ENCODE data around the gene TEK.

DNA sequence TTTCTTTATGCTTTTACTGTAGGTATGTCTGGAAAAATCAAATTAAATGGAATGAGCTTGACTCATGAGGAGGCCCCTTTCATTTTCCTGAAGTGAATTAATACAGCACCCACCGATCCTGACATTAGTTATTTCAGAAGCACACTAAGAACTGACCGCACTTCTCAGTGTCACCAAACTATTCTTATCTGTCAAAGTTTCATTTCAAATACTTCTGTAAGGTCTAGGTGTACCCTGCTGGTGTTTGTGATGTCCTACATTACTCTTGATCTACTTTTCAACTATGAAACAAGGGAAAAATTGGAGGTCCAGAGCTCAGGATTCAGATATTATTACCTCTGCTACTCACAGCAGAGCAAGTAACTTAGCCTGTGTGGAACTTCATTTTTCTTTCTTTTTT is 1.8 kb upstream of the TEK start:
- TF ChIP-seq, protein P1, sequence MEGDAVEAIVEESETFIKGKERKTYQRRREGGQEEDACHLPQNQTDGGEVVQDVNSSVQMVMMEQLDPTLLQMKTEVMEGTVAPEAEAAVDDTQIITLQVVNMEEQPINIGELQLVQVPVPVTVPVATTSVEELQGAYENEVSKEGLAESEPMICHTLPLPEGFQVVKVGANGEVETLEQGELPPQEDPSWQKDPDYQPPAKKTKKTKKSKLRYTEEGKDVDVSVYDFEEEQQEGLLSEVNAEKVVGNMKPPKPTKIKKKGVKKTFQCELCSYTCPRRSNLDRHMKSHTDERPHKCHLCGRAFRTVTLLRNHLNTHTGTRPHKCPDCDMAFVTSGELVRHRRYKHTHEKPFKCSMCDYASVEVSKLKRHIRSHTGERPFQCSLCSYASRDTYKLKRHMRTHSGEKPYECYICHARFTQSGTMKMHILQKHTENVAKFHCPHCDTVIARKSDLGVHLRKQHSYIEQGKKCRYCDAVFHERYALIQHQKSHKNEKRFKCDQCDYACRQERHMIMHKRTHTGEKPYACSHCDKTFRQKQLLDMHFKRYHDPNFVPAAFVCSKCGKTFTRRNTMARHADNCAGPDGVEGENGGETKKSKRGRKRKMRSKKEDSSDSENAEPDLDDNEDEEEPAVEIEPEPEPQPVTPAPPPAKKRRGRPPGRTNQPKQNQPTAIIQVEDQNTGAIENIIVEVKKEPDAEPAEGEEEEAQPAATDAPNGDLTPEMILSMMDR (IDR thresholded peaks at IDR 0.05 in 2 of 3, conservative IDR thresholded peaks at IDR 0.05 in 1 of 3; ENCODE audit: insufficient read depth in 2 of 3, low read depth in 1 of 3, low read length in 3 of 3), result no peak
- TF ChIP-seq, protein P2, sequence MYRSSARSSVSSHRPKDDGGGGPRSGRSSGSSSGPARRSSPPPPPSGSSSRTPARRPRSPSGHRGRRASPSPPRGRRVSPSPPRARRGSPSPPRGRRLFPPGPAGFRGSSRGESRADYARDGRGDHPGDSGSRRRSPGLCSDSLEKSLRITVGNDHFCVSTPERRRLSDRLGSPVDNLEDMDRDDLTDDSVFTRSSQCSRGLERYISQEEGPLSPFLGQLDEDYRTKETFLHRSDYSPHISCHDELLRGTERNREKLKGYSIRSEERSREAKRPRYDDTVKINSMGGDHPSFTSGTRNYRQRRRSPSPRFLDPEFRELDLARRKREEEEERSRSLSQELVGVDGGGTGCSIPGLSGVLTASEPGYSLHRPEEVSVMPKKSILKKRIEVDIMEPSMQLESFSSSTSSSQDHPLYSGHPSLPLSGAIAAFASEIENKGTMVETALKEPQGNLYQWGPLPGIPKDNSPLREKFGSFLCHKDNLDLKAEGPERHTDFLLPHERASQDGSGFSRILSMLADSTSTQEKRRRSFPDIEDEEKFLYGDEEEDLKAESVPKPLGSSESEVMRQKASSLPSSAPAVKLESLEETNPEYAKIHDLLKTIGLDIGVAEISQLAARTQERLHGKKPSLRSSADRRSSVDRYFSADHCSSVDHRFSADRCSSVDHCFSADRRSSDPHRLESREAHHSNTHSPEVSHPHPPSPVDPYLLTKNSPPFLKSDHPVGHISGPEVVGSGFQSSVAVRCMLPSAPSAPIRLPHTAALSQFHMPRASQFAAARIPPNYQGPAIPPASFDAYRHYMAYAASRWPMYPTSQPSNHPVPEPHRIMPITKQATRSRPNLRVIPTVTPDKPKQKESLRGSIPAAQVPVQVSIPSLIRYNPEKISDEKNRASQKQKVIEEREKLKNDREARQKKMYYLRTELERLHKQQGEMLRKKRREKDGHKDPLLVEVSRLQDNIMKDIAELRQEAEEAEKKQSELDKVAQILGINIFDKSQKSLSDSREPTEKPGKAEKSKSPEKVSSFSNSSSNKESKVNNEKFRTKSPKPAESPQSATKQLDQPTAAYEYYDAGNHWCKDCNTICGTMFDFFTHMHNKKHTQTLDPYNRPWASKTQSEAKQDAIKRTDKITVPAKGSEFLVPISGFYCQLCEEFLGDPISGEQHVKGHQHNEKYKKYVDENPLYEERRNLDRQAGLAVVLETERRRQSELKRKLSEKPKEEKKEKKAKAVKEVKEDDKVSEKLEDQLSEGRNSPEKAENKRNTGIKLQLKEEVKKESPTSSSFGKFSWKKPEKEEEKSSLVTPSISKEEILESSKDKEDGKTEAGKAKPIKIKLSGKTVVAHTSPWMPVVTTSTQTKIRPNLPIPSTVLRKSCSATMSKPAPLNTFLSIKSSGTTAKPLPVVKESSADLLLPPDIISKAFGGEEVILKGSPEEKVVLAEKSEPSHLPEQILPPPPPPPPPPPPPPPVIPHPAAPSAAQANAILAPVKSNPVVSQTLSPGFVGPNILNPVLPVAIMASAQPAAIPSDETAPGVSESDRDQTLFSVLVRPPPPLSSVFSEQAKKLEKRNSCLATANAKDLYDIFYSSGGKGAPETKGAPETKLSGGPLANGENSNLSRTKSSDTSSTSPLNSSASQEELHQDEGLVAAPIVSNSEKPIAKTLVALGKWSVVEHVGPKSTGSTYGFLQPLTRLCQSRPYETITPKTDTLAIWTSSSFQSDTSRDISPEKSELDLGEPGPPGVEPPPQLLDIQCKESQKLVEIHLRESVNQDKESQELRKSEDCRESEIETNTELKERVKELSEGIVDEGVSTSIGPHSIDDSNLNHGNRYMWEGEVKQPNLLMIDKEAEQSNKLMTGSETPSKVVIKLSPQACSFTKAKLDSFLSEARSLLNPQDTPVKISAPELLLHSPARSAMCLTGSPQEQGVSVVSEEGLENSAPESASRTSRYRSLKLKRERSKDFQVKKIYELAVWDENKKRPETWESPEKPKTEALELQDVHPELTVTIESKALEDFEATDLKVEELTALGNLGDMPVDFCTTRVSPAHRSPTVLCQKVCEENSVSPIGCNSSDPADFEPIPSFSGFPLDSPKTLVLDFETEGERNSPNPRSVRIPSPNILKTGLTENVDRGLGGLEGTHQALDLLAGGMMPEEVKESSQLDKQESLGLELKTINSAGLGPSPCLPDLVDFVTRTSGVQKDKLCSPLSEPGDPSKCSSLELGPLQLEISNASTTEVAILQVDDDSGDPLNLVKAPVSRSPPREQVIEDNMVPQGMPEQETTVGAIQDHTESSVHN (IDR thresholded peaks at IDR 0.05; ENCODE audit: borderline replicate concordance in 1 of 2, low read depth in 1 of 2), result no peak
- no peak for TF ChIP-seq ZNF12 (CRISPR knock-in tag; IDR thresholded peaks at IDR 0.05)
- TF ChIP-seq PHF21A (IDR thresholded peaks at IDR 0.05; ENCODE audit: borderline replicate concordance, low read depth), result no peak
- TF ChIP-seq SIX5 (IDR thresholded peaks at IDR 0.05; ENCODE audit: borderline replicate concordance in 1 of 2, insufficient read depth in 1 of 2, low read depth in 1 of 2, low read length in 2 of 2), result no peak
- no peak for TF ChIP-seq HNRNPL (IDR thresholded peaks at IDR 0.05; ENCODE audit: low read depth, low read length)
- TF ChIP-seq JUN (IDR thresholded peaks at IDR 0.05; ENCODE audit: borderline replicate concordance, low read depth, low read length), result no peak
- TF ChIP-seq JUN (CRISPR knock-in tag; IDR thresholded peaks at IDR 0.05; ENCODE audit: borderline replicate concordance), result no peak
- TF ChIP-seq ZFP1 (CRISPR knock-in tag; IDR thresholded peaks at IDR 0.05), result no peak
- TF ChIP-seq, protein P3, sequence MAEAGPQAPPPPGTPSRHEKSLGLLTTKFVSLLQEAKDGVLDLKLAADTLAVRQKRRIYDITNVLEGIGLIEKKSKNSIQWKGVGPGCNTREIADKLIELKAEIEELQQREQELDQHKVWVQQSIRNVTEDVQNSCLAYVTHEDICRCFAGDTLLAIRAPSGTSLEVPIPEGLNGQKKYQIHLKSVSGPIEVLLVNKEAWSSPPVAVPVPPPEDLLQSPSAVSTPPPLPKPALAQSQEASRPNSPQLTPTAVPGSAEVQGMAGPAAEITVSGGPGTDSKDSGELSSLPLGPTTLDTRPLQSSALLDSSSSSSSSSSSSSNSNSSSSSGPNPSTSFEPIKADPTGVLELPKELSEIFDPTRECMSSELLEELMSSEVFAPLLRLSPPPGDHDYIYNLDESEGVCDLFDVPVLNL (CRISPR knock-in tag; IDR thresholded peaks at IDR 0.05; ENCODE audit: low read depth), result no peak
- TF ChIP-seq, protein P4, sequence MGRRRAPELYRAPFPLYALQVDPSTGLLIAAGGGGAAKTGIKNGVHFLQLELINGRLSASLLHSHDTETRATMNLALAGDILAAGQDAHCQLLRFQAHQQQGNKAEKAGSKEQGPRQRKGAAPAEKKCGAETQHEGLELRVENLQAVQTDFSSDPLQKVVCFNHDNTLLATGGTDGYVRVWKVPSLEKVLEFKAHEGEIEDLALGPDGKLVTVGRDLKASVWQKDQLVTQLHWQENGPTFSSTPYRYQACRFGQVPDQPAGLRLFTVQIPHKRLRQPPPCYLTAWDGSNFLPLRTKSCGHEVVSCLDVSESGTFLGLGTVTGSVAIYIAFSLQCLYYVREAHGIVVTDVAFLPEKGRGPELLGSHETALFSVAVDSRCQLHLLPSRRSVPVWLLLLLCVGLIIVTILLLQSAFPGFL (CRISPR knock-in tag; IDR thresholded peaks at IDR 0.05), result no peak
- no peak for TF ChIP-seq BHLHE40 (IDR thresholded peaks at IDR 0.05; ENCODE audit: low read length)
